ENCODE results near the gene COQ8A. TPM values are rescaled to one million over a fixed set of nuclear protein-coding genes. Genes with fewer than 3 reads are reported as not detected.
A peak's percentile ranks its signal among the peaks of the same experiment; 100 is the strongest.

The COQ8A gene
- total RNA-seq, 1 experiment from 2014 or later: 39.4 TPM

- TF ChIP-seq ETV6 (CRISPR knock-in tag; IDR thresholded peaks at IDR 0.05): no peak
- no peak for TF ChIP-seq PRRX2 (CRISPR knock-in tag; IDR thresholded peaks at IDR 0.05)
- no peak for TF ChIP-seq FOXJ3 (CRISPR knock-in tag; IDR thresholded peaks at IDR 0.05; ENCODE audit: borderline replicate concordance)
- TF ChIP-seq ZNF396 (CRISPR knock-in tag; IDR thresholded peaks at IDR 0.05; ENCODE audit: borderline replicate concordance): no peak
- no peak for TF ChIP-seq ATF6 (CRISPR knock-in tag; IDR thresholded peaks at IDR 0.05)
Observed at GRCh38 chr1:226973898-226974543, 33.9 kb downstream of the COQ8A start (continued).

DNA sequence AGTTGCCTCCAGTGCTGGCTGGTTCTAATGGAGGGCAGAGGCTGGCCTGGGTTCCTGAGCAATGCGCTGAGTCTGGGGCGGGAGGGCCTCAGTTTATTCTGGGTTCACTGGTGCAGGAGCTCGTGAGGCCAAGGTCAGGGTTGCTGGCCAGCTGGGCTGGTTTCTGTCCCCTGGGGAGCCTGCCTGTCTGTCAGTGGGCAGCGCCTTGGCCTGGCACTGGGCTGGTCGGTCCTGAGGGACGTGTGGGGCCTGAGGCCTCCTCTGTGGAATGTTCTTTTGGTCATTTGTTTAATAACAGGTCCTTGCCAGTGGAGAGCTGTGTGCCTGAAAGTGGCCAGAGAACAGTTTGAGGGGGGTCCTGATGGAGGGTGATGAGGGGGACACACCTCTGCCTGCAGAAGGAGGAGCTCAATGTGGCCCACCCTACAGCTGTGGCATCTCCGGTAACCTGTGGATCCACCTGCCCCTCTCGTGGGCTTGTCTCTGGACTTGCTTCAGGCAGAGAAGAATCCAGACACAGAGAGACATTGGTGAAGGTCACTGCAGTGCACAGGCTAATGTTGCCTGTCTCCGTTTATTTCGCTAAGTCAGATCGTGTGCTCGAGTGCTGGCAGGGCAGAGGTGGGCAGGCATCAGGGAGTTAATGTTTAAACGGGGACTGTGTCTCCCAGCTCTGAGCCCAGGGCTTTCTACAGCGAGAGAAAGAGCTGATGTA lies 34.6 kb downstream of the COQ8A start:
- H3K27ac Mint-ChIP-seq: peak overlapping the region; percentile 65
- H3K4me3 Mint-ChIP-seq: no peak overlapping the region

More for the DNA sequence above, 34.6 kb downstream of the COQ8A start:
- 0 out of 2 replicates have a peak, but pooled peaks cover 3% of the 10 kb centered on the region for H3K4me1 Mint-ChIP-seq
- CTCF ChIA-PET: interaction anchor here (1.1 to 1.3 kb wide), 3 partner anchors 63 to 473 kb away, joined by 3 to 5 read pairs (median 5); no protein-coding TSS in a partner anchor
- no peaks in the 10 kb centered on the region; the same call in 1 of the 2 replicates for H3K27me3 Mint-ChIP-seq (ENCODE audit: low read depth)
- peaks cover 8% of the 10 kb centered on the region for H3K9me3 Mint-ChIP-seq
- POLR2A ChIA-PET: no interaction called here
- ATAC-seq (no peak), DNase-seq (ENCODE audit: low spot score) (no peak)
- TF ChIP-seq MXD4 (CRISPR knock-in tag; IDR thresholded peaks at IDR 0.05; ENCODE audit: borderline replicate concordance) (no peak), HMGXB4 (CRISPR knock-in tag; IDR thresholded peaks at IDR 0.05) (no peak), MYBL2 (CRISPR knock-in tag; IDR thresholded peaks at IDR 0.05) (no peak), ATF1 (CRISPR knock-in tag; IDR thresholded peaks at IDR 0.05) (no peak), IRF2 (CRISPR knock-in tag; IDR thresholded peaks at IDR 0.05; ENCODE audit: borderline replicate concordance, low read depth) (no peak), SP1 (CRISPR knock-in tag; conservative IDR thresholded peaks at IDR 0.05) (no peak), USF1 (CRISPR knock-in tag; IDR thresholded peaks at IDR 0.05) (no peak), ZNF512 (CRISPR knock-in tag; IDR thresholded peaks at IDR 0.05; ENCODE audit: borderline replicate concordance) (no peak), JAZF1 (CRISPR knock-in tag; IDR thresholded peaks at IDR 0.05) (no peak), ZNF671 (CRISPR knock-in tag; IDR thresholded peaks at IDR 0.05) (no peak), ATF2 (CRISPR knock-in tag; IDR thresholded peaks at IDR 0.05; ENCODE audit: borderline replicate concordance, low read depth) (no peak)
- TF ChIP-seq, protein P1, sequence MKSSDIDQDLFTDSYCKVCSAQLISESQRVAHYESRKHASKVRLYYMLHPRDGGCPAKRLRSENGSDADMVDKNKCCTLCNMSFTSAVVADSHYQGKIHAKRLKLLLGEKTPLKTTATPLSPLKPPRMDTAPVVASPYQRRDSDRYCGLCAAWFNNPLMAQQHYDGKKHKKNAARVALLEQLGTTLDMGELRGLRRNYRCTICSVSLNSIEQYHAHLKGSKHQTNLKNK (CRISPR knock-in tag; IDR thresholded peaks at IDR 0.05): no peak
- TF ChIP-seq, protein P2, sequence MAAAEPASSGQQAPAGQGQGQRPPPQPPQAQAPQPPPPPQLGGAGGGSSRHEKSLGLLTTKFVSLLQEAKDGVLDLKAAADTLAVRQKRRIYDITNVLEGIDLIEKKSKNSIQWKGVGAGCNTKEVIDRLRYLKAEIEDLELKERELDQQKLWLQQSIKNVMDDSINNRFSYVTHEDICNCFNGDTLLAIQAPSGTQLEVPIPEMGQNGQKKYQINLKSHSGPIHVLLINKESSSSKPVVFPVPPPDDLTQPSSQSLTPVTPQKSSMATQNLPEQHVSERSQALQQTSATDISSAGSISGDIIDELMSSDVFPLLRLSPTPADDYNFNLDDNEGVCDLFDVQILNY (CRISPR knock-in tag; IDR thresholded peaks at IDR 0.05): no peak
- H3K36me3 Mint-ChIP-seq: peaks cover 10% of the 10 kb centered on the region

Measured in WTC11 (cell line).